Left ventricle myocardium inferior (tissue), 1 donor: ENCODE results near the gene HSPA14. TPM values are rescaled to one million over a fixed set of nuclear protein-coding genes. Genes with fewer than 3 reads are reported as not detected.

ENCODE experiments used
- DNase-seq: peaks from one replicate; pipeline ENCODE4 v3.0.0-alpha.2; 2020
- H3K27ac ChIP-seq: fragments of 200-600 bp; replicated peaks from 2 replicates; pipeline ENCODE4 v1.8.0; 2021
- H3K27me3 ChIP-seq: fragments of 200-600 bp; 2 replicates; pipeline ENCODE4 v1.8.0; 2021; ENCODE audit warnings: low read depth
- H3K36me3 ChIP-seq: fragments of 200-600 bp; 2 replicates; pipeline ENCODE4 v1.8.0; 2021
- H3K4me1 ChIP-seq: fragments of 200-600 bp; 2 replicates; pipeline ENCODE4 v1.8.0; 2021
- H3K4me3 ChIP-seq: fragments of 200-600 bp; 2 replicates; pipeline ENCODE4 v1.8.0; 2021; ENCODE audit warnings: mild to moderate bottlenecking, moderate library complexity
- H3K9me3 ChIP-seq: fragments of 200-600 bp; replicated peaks from 2 replicates; pipeline ENCODE4 v1.8.0; 2021
- intact Hi-C: fragments of 100-400 bp; cut with micrococcal nuclease; formaldehyde crosslinking; loops from one replicate; pipeline ENCODE4 v1.11.0; 2022
- total RNA-seq: library from RNA; stranded (reverse); fragmentation: NEBNext Ultra II Directional; extraction: Animal tissue kit (Norgen Biotek cat#: 25700); gene quantifications from one replicate; pipeline ENCODE4 v1.2.1, GENCODE V29; 2021
- TF ChIP-seq, protein P1 (sequence below): fragments of 200-600 bp; IDR thresholded peaks from 2 replicates; pipeline ENCODE4 v1.8.0; 2021; ENCODE audit warnings: antibody characterized with exemption, mild to moderate bottlenecking, borderline replicate concordance
- donor health status: DM: no; HTN: yes; CAD: no; lungs with severe emphysema.

Gene HSPA14
- total RNA-seq, 1 donor from 2014 or later: 8.2 TPM

DNA sequence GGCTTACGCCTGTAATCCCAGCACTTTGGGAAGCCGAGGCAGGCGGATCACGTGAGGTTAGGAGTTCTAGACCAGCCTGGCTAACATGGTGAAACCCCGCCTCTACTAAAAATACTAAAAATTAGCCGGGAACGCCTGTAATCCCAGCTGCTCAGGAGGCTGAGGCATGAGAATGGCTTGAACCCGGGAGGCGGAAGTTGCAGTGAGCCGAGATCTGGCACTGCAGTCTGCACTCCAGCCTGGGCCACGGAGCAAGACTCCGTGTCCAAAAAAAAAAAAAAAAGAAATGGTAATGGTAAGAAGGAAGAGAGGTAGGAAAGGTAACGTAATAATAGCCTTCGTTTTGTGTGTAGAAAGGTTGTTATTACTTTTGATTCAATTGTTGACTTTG, 1.2 kb downstream of the HSPA14 start:
- no peak for DNase-seq
- TF ChIP-seq, protein P1, sequence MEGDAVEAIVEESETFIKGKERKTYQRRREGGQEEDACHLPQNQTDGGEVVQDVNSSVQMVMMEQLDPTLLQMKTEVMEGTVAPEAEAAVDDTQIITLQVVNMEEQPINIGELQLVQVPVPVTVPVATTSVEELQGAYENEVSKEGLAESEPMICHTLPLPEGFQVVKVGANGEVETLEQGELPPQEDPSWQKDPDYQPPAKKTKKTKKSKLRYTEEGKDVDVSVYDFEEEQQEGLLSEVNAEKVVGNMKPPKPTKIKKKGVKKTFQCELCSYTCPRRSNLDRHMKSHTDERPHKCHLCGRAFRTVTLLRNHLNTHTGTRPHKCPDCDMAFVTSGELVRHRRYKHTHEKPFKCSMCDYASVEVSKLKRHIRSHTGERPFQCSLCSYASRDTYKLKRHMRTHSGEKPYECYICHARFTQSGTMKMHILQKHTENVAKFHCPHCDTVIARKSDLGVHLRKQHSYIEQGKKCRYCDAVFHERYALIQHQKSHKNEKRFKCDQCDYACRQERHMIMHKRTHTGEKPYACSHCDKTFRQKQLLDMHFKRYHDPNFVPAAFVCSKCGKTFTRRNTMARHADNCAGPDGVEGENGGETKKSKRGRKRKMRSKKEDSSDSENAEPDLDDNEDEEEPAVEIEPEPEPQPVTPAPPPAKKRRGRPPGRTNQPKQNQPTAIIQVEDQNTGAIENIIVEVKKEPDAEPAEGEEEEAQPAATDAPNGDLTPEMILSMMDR: no peak
- peak overlapping the region; percentile 92 for H3K4me3 ChIP-seq
- H3K4me1 ChIP-seq: peaks cover 35% of the 10 kb centered on the region
- no peaks in the 10 kb centered on the region for H3K27me3 ChIP-seq
- H3K36me3 ChIP-seq: peaks cover 44% of the 10 kb centered on the region
- intact Hi-C loops: no loop called here
- no peaks in the 10 kb centered on the region for H3K9me3 ChIP-seq
- peak overlapping the region; percentile 96 for H3K27ac ChIP-seq

DNA sequence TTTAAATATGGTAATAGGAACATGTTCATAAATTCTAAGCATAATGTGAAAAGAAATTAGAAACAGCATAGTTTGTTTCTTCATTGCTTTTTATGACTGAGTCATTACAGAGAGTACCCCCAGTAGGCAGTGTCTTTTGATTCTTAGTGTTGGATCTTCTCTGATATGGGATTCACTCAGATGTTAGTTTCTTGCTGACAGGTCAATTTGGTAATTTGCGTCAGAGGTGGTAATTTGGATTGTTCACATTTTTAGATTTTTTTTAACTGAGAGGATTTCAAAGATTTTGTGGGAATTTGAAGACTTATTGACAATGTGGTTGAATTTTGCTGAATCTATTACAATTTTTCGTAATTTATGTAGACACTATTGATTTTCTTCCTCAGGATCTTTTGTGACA, 2.1 kb downstream of the HSPA14 start:
- TF ChIP-seq, protein P1: no peak
- peaks cover 35% of the 10 kb centered on the region for H3K4me1 ChIP-seq
- H3K9me3 ChIP-seq: no peaks in the 10 kb centered on the region
- DNase-seq: no peak
- H3K27me3 ChIP-seq: no peaks in the 10 kb centered on the region
- H3K27ac ChIP-seq: no peak overlapping the region
- intact Hi-C loops: no loop called here
- peaks cover 53% of the 10 kb centered on the region for H3K36me3 ChIP-seq
- H3K4me3 ChIP-seq: no peak overlapping the region

- DNase-seq: no peak
- Histone ChIP-seq H3K27ac (no peak overlapping the region), H3K4me1 (peaks cover 17% of the 10 kb centered on the region), H3K4me3 (no peak overlapping the region), H3K27me3 (no peaks in the 10 kb centered on the region), H3K36me3 (peaks cover 54% of the 10 kb centered on the region), H3K9me3 (no peaks in the 10 kb centered on the region)
- TF ChIP-seq, protein P1: no peak
- intact Hi-C loops: no loop called here
Measured at GRCh38 chr10:14843327-14843988, 5.4 kb downstream of the HSPA14 start.

GRCh38 chr10:14844948-14845347, 6.8 kb downstream of the HSPA14 start:
- H3K27ac ChIP-seq: no peak overlapping the region
- H3K27me3 ChIP-seq: no peaks in the 10 kb centered on the region
- DNase-seq: no peak
- H3K4me3 ChIP-seq: no peak overlapping the region
- no peaks in the 10 kb centered on the region for H3K9me3 ChIP-seq
- intact Hi-C loops: no loop called here
- H3K4me1 ChIP-seq: peaks cover 2% of the 10 kb centered on the region
- peaks cover 65% of the 10 kb centered on the region for H3K36me3 ChIP-seq
- TF ChIP-seq, protein P1: no peak

- Histone ChIP-seq H3K27ac (no peak overlapping the region), H3K36me3 (peaks cover 35% of the 10 kb centered on the region)
- intact Hi-C loops: no loop called here
Measured at GRCh38 chr10:14852236-14852635, 14.1 kb downstream of the HSPA14 start.

More at GRCh38 chr10:14852236-14852635, 14.1 kb downstream of the HSPA14 start:
- TF ChIP-seq, protein P1: no peak
- no peak for DNase-seq
- no peaks in the 10 kb centered on the region for H3K27me3 ChIP-seq
- no peaks in the 10 kb centered on the region for H3K4me1 ChIP-seq
- no peaks in the 10 kb centered on the region for H3K9me3 ChIP-seq
- H3K4me3 ChIP-seq: no peak overlapping the region
